ENCODE results near the gene VIPR1.

DNA sequence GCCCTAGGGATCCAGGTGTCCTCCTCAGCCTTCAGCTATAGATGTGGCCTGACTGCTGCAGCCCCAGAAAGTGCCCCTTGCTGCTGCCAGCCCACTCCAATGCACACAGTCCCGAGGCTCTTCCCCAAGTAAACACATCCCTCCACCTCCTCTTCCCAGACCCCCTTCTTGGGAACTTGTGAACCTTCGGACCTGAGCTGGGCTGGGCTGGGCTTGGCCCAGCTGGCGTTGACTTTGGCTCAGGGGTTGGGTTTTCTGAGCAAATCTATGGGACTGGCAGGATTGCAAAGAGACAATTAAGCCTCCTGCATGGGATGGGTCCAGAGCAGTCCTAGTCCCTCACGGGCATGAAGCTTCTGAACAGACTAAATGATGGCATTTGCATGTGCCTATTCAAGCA is 14.7 kb downstream of the VIPR1 start:
- TF ChIP-seq, protein P1, sequence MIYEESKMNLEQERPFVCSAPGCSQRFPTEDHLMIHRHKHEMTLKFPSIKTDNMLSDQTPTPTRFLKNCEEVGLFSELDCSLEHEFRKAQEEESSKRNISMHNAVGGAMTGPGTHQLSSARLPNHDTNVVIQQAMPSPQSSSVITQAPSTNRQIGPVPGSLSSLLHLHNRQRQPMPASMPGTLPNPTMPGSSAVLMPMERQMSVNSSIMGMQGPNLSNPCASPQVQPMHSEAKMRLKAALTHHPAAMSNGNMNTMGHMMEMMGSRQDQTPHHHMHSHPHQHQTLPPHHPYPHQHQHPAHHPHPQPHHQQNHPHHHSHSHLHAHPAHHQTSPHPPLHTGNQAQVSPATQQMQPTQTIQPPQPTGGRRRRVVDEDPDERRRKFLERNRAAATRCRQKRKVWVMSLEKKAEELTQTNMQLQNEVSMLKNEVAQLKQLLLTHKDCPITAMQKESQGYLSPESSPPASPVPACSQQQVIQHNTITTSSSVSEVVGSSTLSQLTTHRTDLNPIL (CRISPR knock-in tag; IDR thresholded peaks at IDR 0.05; ENCODE audit: low read depth): no peak
- TF ChIP-seq ZFP30 (CRISPR knock-in tag; IDR thresholded peaks at IDR 0.05): no peak
- no peak for TF ChIP-seq ZNF70 (CRISPR knock-in tag; IDR thresholded peaks at IDR 0.05)
- TF ChIP-seq ZNF565 (CRISPR knock-in tag; conservative IDR thresholded peaks at IDR 0.05; ENCODE audit: low read depth): no peak
- no peak for TF ChIP-seq ZFP3 (CRISPR knock-in tag; IDR thresholded peaks at IDR 0.05)
- TF ChIP-seq, protein P2, sequence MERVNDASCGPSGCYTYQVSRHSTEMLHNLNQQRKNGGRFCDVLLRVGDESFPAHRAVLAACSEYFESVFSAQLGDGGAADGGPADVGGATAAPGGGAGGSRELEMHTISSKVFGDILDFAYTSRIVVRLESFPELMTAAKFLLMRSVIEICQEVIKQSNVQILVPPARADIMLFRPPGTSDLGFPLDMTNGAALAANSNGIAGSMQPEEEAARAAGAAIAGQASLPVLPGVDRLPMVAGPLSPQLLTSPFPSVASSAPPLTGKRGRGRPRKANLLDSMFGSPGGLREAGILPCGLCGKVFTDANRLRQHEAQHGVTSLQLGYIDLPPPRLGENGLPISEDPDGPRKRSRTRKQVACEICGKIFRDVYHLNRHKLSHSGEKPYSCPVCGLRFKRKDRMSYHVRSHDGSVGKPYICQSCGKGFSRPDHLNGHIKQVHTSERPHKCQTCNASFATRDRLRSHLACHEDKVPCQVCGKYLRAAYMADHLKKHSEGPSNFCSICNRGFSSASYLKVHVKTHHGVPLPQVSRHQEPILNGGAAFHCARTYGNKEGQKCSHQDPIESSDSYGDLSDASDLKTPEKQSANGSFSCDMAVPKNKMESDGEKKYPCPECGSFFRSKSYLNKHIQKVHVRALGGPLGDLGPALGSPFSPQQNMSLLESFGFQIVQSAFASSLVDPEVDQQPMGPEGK (CRISPR knock-in tag; IDR thresholded peaks at IDR 0.05; ENCODE audit: borderline replicate concordance): no peak
- TF ChIP-seq ZNF8 (CRISPR knock-in tag; IDR thresholded peaks at IDR 0.05): no peak
- TF ChIP-seq OSR1 (CRISPR knock-in tag; IDR thresholded peaks at IDR 0.05): no peak
- no peak for TF ChIP-seq RARB (CRISPR knock-in tag; IDR thresholded peaks at IDR 0.05)
- TF ChIP-seq ARNTL (CRISPR knock-in tag; IDR thresholded peaks at IDR 0.05; ENCODE audit: borderline replicate concordance, low read depth): no peak
- TF ChIP-seq ISL1 (CRISPR knock-in tag; IDR thresholded peaks at IDR 0.05): no peak
- TF ChIP-seq TCF4 (CRISPR knock-in tag; IDR thresholded peaks at IDR 0.05; ENCODE audit: borderline replicate concordance): no peak
- TF ChIP-seq ZC3H10 (CRISPR knock-in tag; IDR thresholded peaks at IDR 0.05): no peak
- no peak for TF ChIP-seq BACH2 (CRISPR knock-in tag; IDR thresholded peaks at IDR 0.05; ENCODE audit: borderline replicate concordance)

Measured in SK-N-SH treated with all-trans-retinoic acid at 6 μM for 48 hours (cell line).